Pons (tissue), 1 donor: ENCODE results near the gene CEACAM6.
"Not testable (repeated sequence)": the region's sequence is repeated elsewhere in the genome, so short reads cannot be mapped to it uniquely, and the experiment has no call there.

Experiments used
- DNase-seq: peaks from one replicate; pipeline ENCODE4 v3.0.0-alpha.2; 2016; ENCODE audit warnings: low spot score

The CEACAM6 gene

GRCh38 chr19:41755328-41755913, at the start of gene CEACAM6:
TSS of gene CEACAM6 (plus strand) at chr19:41755530. CDS start at chr19:41755639, 109 bp downstream.
- DNase-seq, result no peak

GRCh38 chr19:41706741-41707501, 48.4 kb upstream of the CEACAM6 start:
- DNase-seq, result no peak

- DNase-seq, result no peak
These were observed 47.9 kb upstream of the CEACAM6 start for GRCh38 chr19:41707502-41707812.

GRCh38 chr19:41707871-41708371, 47.4 kb upstream of the CEACAM6 start:
- no peak for DNase-seq

- no peak for DNase-seq
These were observed 46.8 kb upstream of the CEACAM6 start, which contains the start of gene CEACAM5 for GRCh38 chr19:41708481-41708880. TSS of gene CEACAM5 (plus strand) at chr19:41708626. CDS start at chr19:41708732, 106 bp downstream.

GRCh38 chr19:41709516-41709915, 45.8 kb upstream of the CEACAM6 start:
- not testable (repeated sequence) for DNase-seq

- no peak for DNase-seq
These were observed 45.2 kb upstream of the CEACAM6 start for GRCh38 chr19:41709951-41710645.

- peak; percentile 30 for DNase-seq
These were observed 43.7 kb upstream of the CEACAM6 start for GRCh38 chr19:41711376-41712261.

- DNase-seq, result no peak
These were observed 40.7 kb upstream of the CEACAM6 start for GRCh38 chr19:41714598-41714997.

GRCh38 chr19:41718761-41719160, 36.6 kb upstream of the CEACAM6 start:
- no peak for DNase-seq

- no peak for DNase-seq
These were observed 35.2 kb upstream of the CEACAM6 start for GRCh38 chr19:41720103-41720502.

- no peak for DNase-seq
These were observed 28.8 kb upstream of the CEACAM6 start for GRCh38 chr19:41726493-41726892.

- DNase-seq, result no peak
These were observed 21.2 kb upstream of the CEACAM6 start for GRCh38 chr19:41734156-41734555.

- no peak for DNase-seq
These were observed 20.7 kb upstream of the CEACAM6 start for GRCh38 chr19:41734585-41734984.

- no peak for DNase-seq
These were observed 20.2 kb upstream of the CEACAM6 start for GRCh38 chr19:41735071-41735600.

GRCh38 chr19:41739361-41739760, 16.0 kb upstream of the CEACAM6 start:
- DNase-seq, result no peak

- DNase-seq, result no peak
These were observed 14.7 kb upstream of the CEACAM6 start for GRCh38 chr19:41740415-41741243.

GRCh38 chr19:41741244-41741554, 14.1 kb upstream of the CEACAM6 start:
- no peak for DNase-seq

GRCh38 chr19:41744850-41745249, 10.5 kb upstream of the CEACAM6 start:
- no peak for DNase-seq

GRCh38 chr19:41745756-41746155, 9.6 kb upstream of the CEACAM6 start:
- no peak for DNase-seq
